Mesenchymal stem cell (in vitro differentiated cells and primary cell): ENCODE measurements around the gene SFSWAP.
A peak's percentile ranks its signal among the peaks of the same experiment; 100 is the strongest.

ENCODE experiments used
- DNase-seq: peaks from one replicate; pipeline ENCODE4 v3.0.0-alpha.2; 2013
- H2AFZ ChIP-seq: one replicate; pipeline ENCODE4 v1.6.1; 2013; ENCODE audit warnings: low read depth, mild to moderate bottlenecking, control low read depth, inconsistent platforms, low read length, moderate library complexity
- H2AK5ac ChIP-seq: 2 replicates; pipeline ENCODE4 v1.6.1; 2013; ENCODE audit warnings: low read length, moderate library complexity, mild to moderate bottlenecking, inconsistent platforms; ENCODE audit not compliant: severe bottlenecking
- H2BK120ac ChIP-seq: one replicate; pipeline ENCODE4 v1.6.1; 2013; ENCODE audit warnings: low read depth, mild to moderate bottlenecking, inconsistent platforms, low read length, moderate library complexity
- H2BK12ac ChIP-seq, 2 experiments: one replicate each; pipeline ENCODE4 v1.6.1; 2013; ENCODE audit warnings: inconsistent platforms in 2 of 2, low read length in 2 of 2, mild to moderate bottlenecking in 2 of 2, moderate library complexity in 2 of 2, control low read depth in 1 of 2
- H2BK15ac ChIP-seq: one replicate; pipeline ENCODE4 v1.6.1; 2013; ENCODE audit warnings: mild to moderate bottlenecking, low read depth, inconsistent platforms; ENCODE audit not compliant: poor library complexity, severe bottlenecking
- H2BK5ac ChIP-seq: 2 replicates; pipeline ENCODE4 v1.6.1; 2013; ENCODE audit warnings: low read depth, mild to moderate bottlenecking, low read length, control low read depth, inconsistent platforms; ENCODE audit not compliant: poor library complexity, severe bottlenecking
- H3K14ac ChIP-seq, 2 experiments: one replicate each; pipeline ENCODE4 v1.6.1; 2013; ENCODE audit warnings: inconsistent platforms in 2 of 2, low read length in 2 of 2, control low read depth in 1 of 2, mild to moderate bottlenecking in 1 of 2, moderate library complexity in 1 of 2
- H3K18ac ChIP-seq, 2 experiments: one replicate each; pipeline ENCODE4 v1.6.1; 2013; ENCODE audit warnings: inconsistent platforms in 2 of 2, low read length in 2 of 2, control low read depth in 1 of 2, low read depth in 1 of 2, mild to moderate bottlenecking in 1 of 2
- H3K23ac ChIP-seq, 2 experiments: one replicate each; pipeline ENCODE4 v1.6.1; 2013; ENCODE audit warnings: inconsistent platforms in 2 of 2, low read length in 2 of 2, mild to moderate bottlenecking in 2 of 2, moderate library complexity in 2 of 2, control low read depth in 1 of 2
- H3K27ac ChIP-seq: 2 replicates; pipeline ENCODE4 v1.5.1; 2013; ENCODE audit warnings: mild to moderate bottlenecking, moderate library complexity, low read length, control low read depth, inconsistent platforms; ENCODE audit not compliant: poor library complexity, severe bottlenecking
- H3K27me3 ChIP-seq, 2 experiments: 2 replicates each; pipeline versions ENCODE4 v1.6.1 to v1.7.0; 2013; ENCODE audit warnings: low read length in 2 of 2, mild to moderate bottlenecking in 2 of 2, moderate library complexity in 2 of 2, control low read depth in 1 of 2, inconsistent platforms in 1 of 2; ENCODE audit not compliant: control insufficient read depth in 1 of 2, insufficient read depth in 1 of 2
- H3K36me3 ChIP-seq, 2 experiments: 2 replicates each; pipeline versions ENCODE4 v1.6.1 to v1.7.0; 2013; ENCODE audit warnings: low read length in 2 of 2, control low read depth in 1 of 2, inconsistent platforms in 1 of 2, low read depth in 1 of 2, mild to moderate bottlenecking in 1 of 2; ENCODE audit not compliant: insufficient read depth in 2 of 2, control insufficient read depth in 1 of 2
- H3K4ac ChIP-seq, 2 experiments: one replicate each; pipeline ENCODE4 v1.6.1; 2013; ENCODE audit warnings: inconsistent platforms in 2 of 2, low read length in 2 of 2, mild to moderate bottlenecking in 2 of 2, moderate library complexity in 2 of 2, control low read depth in 1 of 2, low read depth in 1 of 2
- H3K4me1 ChIP-seq: 2 replicates; pipeline ENCODE4 v1.6.1; 2013; ENCODE audit warnings: low read depth, low read length, control low read depth; ENCODE audit not compliant: control insufficient read depth, insufficient read depth
- H3K4me2 ChIP-seq: 2 replicates; pipeline ENCODE4 v1.6.1; 2013; ENCODE audit warnings: low read length, mild to moderate bottlenecking, inconsistent platforms; ENCODE audit not compliant: poor library complexity, severe bottlenecking
- H3K4me3 ChIP-seq, 2 experiments: 2 replicates each; pipeline versions ENCODE4 v1.5.1 to v1.7.0; 2013; ENCODE audit warnings: low read length in 2 of 2, mild to moderate bottlenecking in 2 of 2, control low read depth in 1 of 2, low read depth in 1 of 2; ENCODE audit not compliant: insufficient read depth in 1 of 2
- H3K79me1 ChIP-seq: replicated peaks from 2 replicates; pipeline ENCODE4 v1.6.1; 2013; ENCODE audit warnings: mild to moderate bottlenecking, control low read depth, low read length, inconsistent platforms; ENCODE audit not compliant: poor library complexity, severe bottlenecking
- H3K9ac ChIP-seq: 2 replicates; pipeline ENCODE4 v1.7.0; 2013; ENCODE audit warnings: mild to moderate bottlenecking, low read length, moderate library complexity
- H3K9me3 ChIP-seq: 2 replicates; pipeline ENCODE4 v1.7.0; 2013; ENCODE audit warnings: mild to moderate bottlenecking, low read length; ENCODE audit not compliant: control insufficient read depth
- H4K8ac ChIP-seq: one replicate; pipeline ENCODE4 v1.6.1; 2013; ENCODE audit warnings: inconsistent platforms, mild to moderate bottlenecking, low read length, moderate library complexity
- H4K91ac ChIP-seq: one replicate; pipeline ENCODE4 v1.6.1; 2013; ENCODE audit warnings: mild to moderate bottlenecking, low read length, inconsistent platforms
- WGBS: methylation state at CpG from one replicate; pipeline ENCODE4 v1.1.7; 2013; ENCODE audit warnings: mixed read lengths; 5-methylcytosine and 5-hydroxymethylcytosine counted together

The SFSWAP gene

DNA sequence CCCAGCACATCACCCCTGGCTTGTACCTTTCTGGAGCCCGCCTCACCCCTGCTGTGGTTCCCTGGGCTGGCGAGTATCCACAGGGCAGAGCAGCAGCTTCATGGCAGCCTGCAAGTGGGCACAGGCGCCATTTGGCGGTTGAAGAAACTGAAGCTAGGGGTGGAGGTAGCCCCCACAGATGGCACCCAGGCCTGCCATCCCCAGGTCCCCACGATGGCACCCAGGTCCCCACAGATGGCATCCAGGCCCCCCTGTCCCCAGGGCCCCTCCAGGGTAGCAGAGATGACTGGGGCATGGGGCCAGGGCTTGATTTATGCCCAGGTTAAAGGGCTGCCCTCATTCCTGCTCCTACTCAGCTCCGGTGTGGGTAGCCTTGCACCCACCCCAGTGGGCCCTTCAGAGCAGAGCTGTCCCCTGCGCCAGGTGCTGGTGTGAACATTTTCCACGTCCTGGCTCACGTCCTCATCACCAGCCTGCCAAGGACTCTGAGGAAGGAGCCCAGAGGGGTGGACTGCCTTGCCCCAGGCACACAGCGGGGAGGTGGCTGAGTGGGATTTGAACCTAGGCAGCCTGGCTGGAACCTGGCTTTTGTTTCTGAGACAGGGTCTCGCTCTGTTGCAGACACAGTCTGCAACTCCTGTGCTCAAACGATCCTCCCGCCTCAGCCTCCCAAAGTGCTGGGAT lies 126.0 kb downstream of the SFSWAP start:
- H2BK12ac ChIP-seq, result no peak overlapping the region
- H2BK120ac ChIP-seq, result no peak overlapping the region
- peaks cover 8 to 10% of the 10 kb centered on the region in 2 experiments for H3K36me3 ChIP-seq
- peaks cover 8% of the 10 kb centered on the region for H3K4me1 ChIP-seq
- no peak overlapping the region for H2BK5ac ChIP-seq
- 78% methylated on average over 13 of the region's 13 CpGs for WGBS
- peak overlapping the region in 1 of 2 experiments; percentile 15 for H3K23ac ChIP-seq
- DNase-seq, result no peak
- no peak overlapping the region for H2AFZ ChIP-seq
- no peak overlapping the region for H2BK15ac ChIP-seq
- no peaks in the 10 kb centered on the region for H3K9me3 ChIP-seq
- no peak overlapping the region for H3K27ac ChIP-seq
- H3K4me3 ChIP-seq, result no peak overlapping the region
- no peak overlapping the region for H3K4ac ChIP-seq
- H3K18ac ChIP-seq, result no peak overlapping the region
- no peak overlapping the region for H2AK5ac ChIP-seq
- H3K27me3 ChIP-seq, result peaks cover 0 to 7% of the 10 kb centered on the region in 2 experiments
- no peak overlapping the region for H4K91ac ChIP-seq
- H3K9ac ChIP-seq, result no peak overlapping the region
- H3K14ac ChIP-seq, result no peak overlapping the region
- H3K79me1 ChIP-seq, result no peaks in the 10 kb centered on the region
- no peak overlapping the region for H4K8ac ChIP-seq
- H3K4me2 ChIP-seq, result no peak overlapping the region

DNA sequence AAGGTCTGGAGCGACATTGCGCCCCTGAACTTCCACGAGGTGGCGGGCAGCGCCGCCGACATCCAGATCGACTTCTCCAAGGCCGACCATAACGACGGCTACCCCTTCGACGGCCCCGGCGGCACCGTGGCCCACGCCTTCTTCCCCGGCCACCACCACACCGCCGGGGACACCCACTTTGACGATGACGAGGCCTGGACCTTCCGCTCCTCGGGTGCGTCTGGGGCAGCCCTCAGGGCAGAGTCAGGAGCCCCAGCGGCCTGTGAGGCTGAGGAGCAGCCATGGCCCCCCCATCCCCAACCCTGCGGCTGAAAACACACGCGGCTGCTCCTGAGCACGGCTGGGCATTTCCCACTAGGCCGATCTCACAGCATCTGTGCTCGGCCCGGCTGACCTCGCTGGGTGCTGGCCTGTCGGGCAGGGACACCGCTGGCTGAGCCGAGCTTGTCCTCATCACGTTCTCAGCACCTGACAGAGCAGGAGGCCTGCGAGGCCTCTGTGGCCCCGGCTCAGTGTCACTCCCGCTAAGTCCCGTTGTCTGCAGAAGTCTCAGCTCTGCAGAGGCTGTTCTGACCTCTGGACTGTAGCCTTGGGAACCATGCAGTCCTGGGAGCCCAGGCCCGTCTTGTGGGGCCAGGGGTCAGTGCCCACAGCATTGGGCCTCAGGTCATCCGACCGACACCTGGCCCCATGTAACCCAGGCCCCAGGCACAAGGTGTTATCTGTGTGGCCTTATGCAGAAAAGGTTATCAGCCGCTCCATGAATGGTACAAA lies 129.9 kb downstream of the SFSWAP start:
- 93% methylated on average over 46 of the region's 46 CpGs for WGBS
- peaks cover 6% of the 10 kb centered on the region for H3K4me1 ChIP-seq

DNA sequence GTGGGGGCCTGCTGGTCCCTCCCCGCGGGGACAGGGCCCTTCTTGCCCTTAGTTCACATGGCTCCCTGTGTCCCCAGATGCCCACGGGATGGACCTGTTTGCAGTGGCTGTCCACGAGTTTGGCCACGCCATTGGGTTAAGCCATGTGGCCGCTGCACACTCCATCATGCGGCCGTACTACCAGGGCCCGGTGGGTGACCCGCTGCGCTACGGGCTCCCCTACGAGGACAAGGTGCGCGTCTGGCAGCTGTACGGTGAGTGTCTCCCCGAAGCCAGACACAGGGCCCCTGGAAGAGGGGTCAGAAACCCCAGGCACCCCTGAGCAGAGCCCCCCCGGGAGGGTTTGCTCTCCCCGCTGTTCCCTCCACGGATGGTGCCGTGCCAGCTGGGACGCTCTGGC lies 130.7 kb downstream of the SFSWAP start:
- Histone ChIP-seq H3K4ac (no peak overlapping the region), H2BK5ac (no peak overlapping the region), H3K9ac (no peak overlapping the region), H3K9me3 (no peaks in the 10 kb centered on the region), H3K27ac (no peak overlapping the region), H3K4me2 (no peak overlapping the region), H2AK5ac (no peak overlapping the region), H3K4me1 (peaks cover 2% of the 10 kb centered on the region), H4K8ac (no peak overlapping the region), H2BK120ac (no peak overlapping the region), H4K91ac (no peak overlapping the region), H2BK15ac (no peak overlapping the region), H3K27me3 (no peaks in the 10 kb centered on the region), H2BK12ac (no peak overlapping the region), H3K4me3 (no peak overlapping the region), H2AFZ (no peak overlapping the region), H3K18ac (no peak overlapping the region), H3K36me3 (peaks cover 8 to 27% of the 10 kb centered on the region in 2 experiments), H3K79me1 (no peaks in the 10 kb centered on the region), H3K14ac (no peak overlapping the region), H3K23ac (no peak overlapping the region)
- DNase-seq, result no peak
- WGBS, result 95% methylated on average over 22 of the region's 22 CpGs

More for the DNA sequence above, 129.9 kb downstream of the SFSWAP start:
- Histone ChIP-seq H3K9ac (no peak overlapping the region), H2AFZ (no peak overlapping the region), H3K4me3 (no peak overlapping the region), H4K8ac (no peak overlapping the region), H2BK120ac (no peak overlapping the region), H3K23ac (peak overlapping the region in 1 of 2 experiments; percentile 23), H3K14ac (peak overlapping the region in 1 of 2 experiments; percentile 16), H2BK12ac (no peak overlapping the region), H2BK5ac (no peak overlapping the region), H3K9me3 (no peaks in the 10 kb centered on the region), H3K4me2 (no peak overlapping the region), H2BK15ac (no peak overlapping the region), H3K18ac (no peak overlapping the region), H3K27ac (no peak overlapping the region), H3K27me3 (no peaks in the 10 kb centered on the region), H3K4ac (no peak overlapping the region), H4K91ac (no peak overlapping the region), H2AK5ac (no peak overlapping the region), H3K79me1 (no peaks in the 10 kb centered on the region), H3K36me3 (peaks cover 8 to 25% of the 10 kb centered on the region in 2 experiments)
- no peak for DNase-seq

DNA sequence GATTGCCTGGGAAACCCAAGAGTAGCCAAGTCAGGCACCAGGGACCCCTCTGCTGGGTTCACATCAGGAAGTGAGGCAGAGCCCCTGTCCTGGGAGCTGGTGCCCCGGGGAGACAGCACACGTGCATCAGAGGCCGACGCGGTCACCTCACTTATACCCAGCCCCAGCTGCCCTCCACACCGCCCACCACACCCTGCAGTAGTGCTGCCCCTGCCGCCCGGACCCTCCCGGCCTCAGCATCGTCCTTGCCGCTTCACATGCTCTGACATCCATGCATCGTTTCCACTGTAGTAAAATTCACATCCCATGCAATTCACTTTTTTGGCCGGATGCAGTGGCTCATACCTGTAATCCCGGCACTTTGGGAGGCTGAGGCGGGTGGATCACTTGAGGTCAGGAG lies 131.3 kb downstream of the SFSWAP start:
- no peak for DNase-seq
- Histone ChIP-seq H2BK15ac (no peak overlapping the region), H3K4ac (no peak overlapping the region), H2BK120ac (no peak overlapping the region), H3K79me1 (no peaks in the 10 kb centered on the region), H3K18ac (no peak overlapping the region), H2BK12ac (no peak overlapping the region), H3K9ac (no peak overlapping the region), H3K23ac (no peak overlapping the region), H3K27me3 (no peaks in the 10 kb centered on the region), H3K4me1 (no peaks in the 10 kb centered on the region), H2AK5ac (no peak overlapping the region), H3K9me3 (no peaks in the 10 kb centered on the region), H4K8ac (no peak overlapping the region), H3K4me2 (no peak overlapping the region), H3K36me3 (peaks cover 8 to 27% of the 10 kb centered on the region in 2 experiments), H2AFZ (no peak overlapping the region), H3K14ac (no peak overlapping the region), H3K4me3 (no peak overlapping the region), H3K27ac (no peak overlapping the region), H4K91ac (no peak overlapping the region), H2BK5ac (no peak overlapping the region)
- 95% methylated on average over 13 of the region's 15 CpGs for WGBS
